Skin of body (tissue), 2 donors: ENCODE measurements around the gene UTS2B. TPM values are rescaled to one million over a fixed set of nuclear protein-coding genes. Genes with fewer than 3 reads are reported as not detected.

ENCODE experiments used
- DNase-seq: peaks from one replicate; lab custom pipeline; 2025; lab: John Stamatoyannopoulos, UW
- total RNA-seq: library from RNA; depleted of rRNA; stranded (reverse); fragments of >200 nt; gene quantifications from one replicate; pipeline ENCODE4 v1.2.3, GENCODE V29; 2014

Gene UTS2B
- total RNA-seq, 1 donor from 2014 or later = 0.39 TPM

DNA sequence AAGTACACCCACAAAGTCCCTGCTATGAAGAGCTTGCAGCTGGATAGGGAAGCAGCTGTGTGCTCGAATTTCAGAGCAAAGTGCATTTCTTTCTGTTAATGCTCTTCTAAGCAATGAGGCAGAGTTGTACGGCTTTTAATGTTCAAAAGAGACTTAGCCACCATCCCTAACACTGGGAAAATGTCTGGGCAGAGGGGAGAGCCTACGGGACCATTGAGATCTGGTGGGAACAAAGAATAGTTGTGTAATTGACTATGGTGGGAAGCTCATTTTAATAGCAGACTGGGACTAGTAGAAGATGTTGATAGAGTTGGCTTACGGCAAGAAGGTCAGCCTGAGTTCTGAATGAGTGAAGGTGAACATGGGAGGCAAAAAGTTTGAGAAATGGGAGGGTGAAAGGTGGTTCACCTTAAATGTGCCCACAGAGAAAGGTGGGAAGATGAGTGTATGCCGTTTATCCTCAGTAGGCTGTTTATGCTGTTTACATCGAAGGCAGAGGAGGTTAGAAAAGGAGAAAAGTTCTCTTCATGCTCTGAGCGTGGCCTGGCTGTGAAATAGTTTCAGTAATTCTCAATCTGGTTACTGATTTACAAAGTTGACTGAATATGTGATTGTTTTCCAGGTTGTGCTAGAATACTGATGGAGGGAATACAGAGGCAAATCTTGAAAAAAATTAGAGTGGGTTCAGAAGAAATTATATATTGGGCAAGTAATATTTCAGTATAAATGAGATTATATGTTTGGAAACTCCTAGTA is 22.9 kb upstream of the UTS2B start:
- DNase-seq = no peak

DNA sequence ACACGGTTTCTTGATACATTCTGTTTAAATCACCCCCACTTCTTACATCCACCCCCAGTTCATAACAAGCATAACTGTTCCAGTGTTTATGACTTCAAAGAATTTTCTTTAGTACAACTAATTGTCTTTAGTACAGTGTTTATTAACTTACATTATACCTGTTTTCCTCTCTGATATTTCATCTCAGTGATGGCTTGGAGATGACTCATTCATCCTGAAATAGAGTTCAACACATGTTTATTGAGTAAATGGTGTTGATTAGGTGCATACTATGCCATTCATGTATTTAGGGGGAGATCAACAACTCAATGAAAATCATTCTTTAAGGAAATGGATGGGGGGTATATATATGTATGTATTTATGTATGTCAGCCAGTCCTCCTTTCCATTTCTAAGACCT is 21.7 kb upstream of the UTS2B start:
- no peak for DNase-seq

DNA sequence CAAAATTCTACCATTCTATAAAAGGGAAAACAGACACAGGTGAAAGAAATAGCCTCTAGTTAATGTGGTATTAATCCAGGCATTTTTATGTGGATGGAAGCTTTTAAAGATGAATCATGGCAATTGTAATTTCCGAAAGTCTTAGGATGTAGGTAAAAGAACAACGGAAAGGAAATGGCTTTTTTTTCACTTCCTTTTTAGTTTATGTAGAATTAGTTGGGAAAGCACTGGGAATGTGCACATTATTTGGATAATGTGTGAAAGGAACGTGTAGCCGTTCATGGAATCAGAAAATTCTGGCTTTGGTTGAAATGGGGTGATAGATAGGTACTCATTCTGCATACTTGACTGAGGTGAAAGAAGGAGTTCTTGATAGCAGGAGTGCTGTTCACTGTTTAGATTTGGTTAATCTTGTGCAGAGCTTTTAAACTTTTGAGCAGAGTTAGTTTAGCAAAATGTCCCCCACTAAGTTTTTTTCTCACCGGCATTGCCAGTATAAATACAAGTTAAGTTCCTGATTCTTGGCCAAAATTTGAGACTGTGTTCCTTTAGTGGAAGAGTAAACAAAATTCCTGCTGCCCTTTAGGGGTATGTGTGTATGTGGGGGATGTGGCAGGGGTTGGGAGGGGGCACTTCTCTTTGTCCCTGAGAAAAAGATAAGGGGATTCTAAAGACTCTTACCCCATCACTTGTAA is 20.2 kb upstream of the UTS2B start:
- peak; percentile 7 for DNase-seq

DNA sequence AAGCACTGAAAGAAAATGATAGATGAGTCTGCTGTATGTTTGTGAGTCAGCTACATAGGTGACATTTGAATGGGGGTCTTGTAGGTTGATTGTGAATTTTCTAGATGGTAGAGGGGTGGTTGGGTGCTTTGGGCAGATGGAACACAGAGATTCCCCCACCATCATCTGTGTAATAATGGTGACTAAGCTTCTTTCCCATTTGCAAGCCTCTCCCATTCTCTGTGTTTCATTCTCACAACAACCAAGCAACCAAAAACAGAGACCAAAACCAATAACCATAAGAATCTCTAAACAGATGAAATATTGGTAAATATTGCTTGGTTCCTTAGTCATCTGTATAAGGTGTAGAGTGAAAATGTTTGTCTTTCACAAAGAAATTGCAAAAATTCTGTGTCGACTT is 17.8 kb upstream of the UTS2B start:
- no peak for DNase-seq

DNA sequence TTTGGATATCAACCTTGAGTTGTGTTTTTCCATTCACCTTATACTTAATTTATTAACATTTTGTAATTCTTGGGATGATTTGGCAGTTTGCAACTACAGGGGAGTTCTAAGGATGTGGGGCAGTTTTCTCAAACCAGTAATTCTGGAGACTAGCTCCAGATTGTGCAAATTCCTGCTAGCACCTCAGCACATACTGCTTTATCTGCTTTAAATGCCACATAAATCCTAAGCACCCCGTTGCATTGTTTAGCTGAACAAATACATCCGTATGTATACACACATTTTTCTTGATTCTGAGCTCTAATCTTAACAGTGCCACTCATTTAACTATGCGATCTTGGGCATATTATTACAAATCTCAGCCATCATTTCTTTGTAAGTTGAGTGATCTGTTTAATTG is 16.9 kb upstream of the UTS2B start:
- no peak for DNase-seq

DNA sequence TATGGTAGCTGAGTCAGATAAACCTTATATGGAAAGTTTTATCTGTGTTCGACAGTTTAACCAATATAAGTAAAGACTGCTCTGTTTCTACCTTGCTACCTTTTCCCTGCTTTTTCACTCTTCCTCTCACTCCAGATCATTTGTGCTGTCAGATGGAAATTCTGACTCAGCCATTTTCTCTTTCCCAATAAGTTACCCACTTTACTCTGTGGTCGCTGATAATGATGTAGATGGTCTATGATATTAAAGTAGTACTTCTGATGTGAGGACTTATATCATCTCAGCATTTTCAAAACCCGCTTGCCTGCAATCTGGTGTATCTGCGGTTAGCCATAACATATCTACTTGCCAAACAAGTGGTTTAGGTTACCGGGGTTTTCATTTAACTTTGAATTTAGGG is 15.0 kb upstream of the UTS2B start:
- DNase-seq = no peak

DNA sequence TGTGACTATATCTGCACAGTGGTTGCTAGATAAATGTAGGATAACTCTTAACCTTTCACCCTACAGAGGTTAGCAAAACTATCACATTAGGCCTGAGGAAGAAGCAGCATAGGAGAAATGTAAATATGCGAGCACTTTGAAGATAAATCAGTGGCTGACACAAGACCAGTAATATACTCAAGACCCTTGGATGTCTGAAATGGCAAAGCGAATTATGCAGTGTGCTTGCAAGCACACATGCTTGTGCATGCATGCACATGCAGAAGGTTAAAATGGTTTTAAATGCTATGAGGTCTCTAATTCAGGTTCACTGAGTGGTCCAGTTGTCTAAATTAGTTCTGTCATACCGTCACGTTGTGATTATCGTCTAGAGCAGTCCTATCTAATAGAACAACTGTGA is 13.6 kb upstream of the UTS2B start:
- no peak for DNase-seq

DNA sequence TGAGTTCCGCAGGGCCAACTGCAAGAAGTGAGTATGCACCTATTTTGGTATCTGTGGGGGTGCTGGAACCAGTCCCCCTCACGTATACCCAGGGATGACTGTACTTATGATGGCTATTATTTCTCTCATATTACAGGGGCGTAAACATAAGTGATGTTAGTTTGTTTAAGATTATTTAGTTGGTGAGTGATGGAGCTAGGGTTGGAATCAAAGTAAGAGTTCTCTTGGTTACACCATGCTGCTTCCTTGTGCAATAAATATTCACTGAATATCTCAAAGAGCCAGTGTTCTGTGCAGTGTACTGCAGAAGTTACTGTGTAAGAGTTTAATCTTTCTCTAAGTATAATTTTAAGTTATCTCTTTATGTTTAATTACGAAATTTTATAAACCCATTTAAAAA is 12.8 kb upstream of the UTS2B start:
- DNase-seq = no peak

DNA sequence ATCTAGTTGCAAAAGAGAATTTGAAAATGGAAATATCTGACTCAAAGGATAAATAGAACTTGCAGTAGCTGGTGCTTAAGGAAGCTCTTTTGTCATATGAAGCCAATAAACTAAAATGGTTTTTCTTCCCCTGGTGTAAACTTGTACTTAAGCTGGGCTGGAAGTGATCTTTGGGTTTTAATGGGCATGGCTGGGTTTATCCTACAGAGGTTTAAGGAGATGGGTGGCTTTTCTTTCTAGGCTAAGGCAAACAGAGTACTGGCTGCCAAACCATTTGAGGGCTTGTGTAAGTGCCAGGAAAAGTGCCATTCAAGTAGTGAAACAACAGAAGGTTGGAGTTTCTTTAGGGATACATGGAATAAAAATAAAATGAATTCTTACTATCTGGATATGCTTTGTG is 12.1 kb upstream of the UTS2B start:
- DNase-seq = no peak

DNA sequence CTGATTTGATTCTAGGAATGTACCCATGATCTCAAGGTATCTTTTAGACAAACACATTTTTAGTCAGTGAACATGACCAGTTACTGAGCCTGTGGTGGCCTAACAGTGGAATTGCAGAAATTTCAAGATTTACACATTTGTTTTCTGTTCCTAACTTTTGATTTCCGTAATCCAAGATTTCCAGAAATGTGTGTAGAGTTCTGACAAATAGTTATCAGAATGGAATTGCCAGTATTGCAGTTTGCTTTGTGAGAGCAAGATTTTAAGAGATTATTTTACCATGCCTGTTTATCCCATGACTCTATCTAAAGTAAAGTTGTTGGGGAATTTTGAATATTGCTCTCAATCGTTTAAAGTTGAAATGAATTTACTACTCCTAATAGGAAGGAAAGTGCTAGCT is 11.7 kb upstream of the UTS2B start:
- DNase-seq = no peak

DNA sequence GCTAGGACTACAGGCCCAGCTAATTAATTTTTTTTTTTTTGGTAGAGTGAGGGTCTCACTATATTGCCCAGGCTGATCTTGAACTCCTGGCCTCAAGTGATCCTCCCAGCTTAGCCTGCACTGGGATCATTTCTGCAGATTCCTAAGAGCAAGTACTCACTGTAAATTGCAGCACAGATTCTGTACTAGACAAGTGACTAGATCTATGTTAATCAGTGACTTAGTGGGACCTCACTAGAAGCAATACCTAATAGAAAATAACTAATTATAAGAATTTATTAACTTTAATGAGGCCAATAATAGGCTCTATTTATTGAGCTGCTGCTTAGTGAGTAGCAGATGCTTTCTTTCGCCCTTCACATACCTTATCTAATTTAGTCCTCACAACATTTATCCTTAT is 10.6 kb upstream of the UTS2B start:
- no peak for DNase-seq

DNA sequence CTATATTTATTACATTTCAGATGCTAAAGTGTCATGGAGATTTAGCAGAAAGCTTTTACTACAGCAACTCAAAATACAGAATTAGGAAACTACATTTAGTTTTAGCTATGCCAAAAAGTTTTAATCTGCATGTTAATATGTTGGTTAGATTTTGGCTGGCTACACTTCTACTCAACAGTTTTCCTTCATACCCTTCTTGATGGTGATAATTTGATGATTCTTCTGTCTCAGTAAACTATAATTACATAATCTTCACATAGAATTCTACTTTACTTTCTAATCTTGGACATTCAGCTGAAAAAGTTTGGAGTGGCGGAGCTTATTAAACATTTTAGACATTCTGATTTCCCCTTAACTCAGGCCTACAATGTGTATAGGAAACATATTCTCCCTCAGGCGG is 10.0 kb upstream of the UTS2B start:
- no peak for DNase-seq

DNA sequence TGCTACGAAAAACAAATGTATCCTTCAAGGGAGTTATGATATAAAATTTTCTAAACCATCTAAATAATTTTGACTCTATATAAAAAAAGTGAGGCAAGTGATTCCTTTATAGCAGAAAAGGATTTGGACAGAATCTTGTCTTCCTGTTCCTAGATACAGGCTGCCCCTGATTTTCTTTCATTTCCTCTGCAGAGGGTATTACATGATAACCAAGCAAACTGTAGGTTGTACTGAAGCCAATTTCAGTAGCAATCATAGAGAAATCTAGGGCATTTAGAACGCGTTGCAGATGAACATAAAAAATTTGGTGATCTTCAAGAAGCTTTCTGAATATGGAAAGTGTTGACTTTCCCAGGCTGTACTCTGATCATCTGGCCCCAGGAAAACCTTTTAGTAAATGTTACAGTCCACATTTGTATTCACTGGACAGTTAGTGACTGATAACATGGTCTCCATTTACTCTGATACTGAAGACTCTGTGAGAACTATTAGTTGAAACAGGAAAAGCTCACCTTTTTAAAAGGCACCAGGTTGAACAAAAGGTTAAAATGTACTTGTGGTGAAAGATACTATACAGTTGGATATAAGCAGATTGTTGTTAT is 9.1 kb upstream of the UTS2B start:
- no peak for DNase-seq

DNA sequence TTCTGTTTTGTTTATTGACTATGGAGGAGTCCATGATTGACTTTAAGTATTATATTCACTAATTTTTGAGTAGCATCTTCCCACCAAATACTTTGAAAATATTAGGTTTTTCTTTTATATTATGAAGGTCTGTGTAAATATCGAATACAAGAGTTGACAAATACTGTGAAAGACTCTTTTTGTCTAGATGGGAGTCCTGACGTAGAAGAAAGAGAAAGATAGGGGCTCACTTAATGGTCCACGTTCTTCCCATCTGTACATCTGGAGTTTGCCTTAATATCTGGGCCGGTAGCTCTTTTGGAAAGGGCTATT is 7.8 kb upstream of the UTS2B start:
- DNase-seq = no peak

DNA sequence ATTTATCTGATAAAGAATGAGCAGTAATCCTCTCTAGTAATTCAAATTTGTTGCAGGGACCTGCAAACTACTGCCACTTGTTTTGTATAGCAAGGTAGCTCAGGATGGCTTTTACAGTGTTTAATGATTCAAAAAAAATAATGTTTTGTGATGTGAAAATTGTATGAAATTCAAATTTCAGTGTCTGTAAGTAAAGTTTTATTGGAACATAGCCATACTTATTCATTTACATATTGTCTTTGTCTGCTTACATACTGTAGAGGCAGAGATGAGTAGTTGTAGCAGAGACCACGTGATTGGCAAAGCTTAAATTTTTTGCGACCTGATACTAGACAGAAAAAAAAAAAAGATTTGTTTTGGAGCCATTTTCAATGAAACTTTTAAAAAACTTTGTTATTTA is 6.5 kb upstream of the UTS2B start:
- DNase-seq = no peak

DNA sequence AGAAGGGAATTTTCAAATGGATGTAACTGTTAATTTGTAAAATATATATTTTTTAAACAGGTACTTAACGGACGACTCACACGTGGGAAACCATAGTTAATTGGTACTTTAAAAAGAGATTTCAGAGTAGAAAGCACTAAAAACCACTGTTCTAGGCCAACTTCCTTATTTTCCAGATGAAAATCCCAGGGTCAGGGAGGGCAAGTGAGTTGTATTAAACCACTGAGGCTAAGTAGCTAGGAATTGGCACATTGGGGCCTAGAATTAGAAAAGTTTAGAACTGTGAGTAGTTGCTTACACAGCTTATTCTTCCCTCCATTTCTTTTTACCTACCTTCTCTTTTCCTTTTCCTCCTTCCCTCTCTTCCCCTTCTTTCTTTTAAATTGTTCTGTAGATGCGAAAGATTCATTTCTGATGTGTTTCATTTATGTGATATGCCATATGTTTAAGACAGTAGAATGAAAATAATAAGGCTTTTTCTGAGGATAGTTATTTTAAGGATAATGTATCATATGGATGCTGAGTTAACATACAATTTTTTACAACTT is 4.1 kb upstream of the UTS2B start:
- no peak for DNase-seq

DNA sequence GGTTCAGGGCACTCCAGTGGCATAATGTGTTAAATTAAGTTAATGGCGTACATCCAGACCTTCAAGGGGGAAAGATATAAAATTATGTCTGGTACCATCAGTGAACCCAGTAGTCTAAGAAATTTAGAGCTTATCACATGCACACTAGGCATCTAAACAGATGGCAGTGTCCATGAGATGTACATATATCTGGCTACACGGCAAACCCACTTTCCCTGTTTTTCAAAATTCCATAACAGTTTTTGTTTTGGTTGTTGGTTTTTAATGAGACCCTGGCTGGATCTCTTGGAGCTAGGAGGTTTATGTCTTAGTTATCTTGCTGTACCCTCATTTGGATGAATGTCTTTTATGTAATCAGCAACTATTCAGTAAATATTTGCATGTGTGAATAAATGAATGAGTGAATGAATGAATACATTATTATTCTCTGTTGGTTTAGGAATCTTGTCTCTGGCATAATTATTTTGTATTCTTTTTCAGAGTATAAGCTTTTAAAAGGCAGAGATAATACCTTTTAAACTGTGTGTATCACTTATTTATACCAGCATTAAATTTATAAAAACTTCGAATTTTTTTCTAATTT is 3.1 kb upstream of the UTS2B start:
- DNase-seq = no peak

DNA sequence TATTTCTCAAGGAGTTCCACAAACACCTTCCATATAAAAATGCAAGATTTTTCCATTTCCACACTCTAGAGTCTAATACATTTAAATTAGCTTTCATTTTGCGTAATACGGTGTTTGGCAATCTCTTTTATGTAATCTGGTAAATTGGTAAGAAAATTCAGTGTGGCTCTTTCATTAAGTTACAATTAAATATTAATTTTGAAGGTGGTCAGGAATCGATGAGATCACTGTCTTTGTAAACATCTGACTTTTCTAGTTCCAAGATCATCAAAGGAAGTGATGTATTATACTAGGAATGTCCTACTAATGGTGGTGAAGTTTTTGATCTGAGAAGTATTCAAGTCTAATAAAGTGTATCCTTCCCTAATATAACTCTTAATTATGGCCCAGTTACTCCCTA is 1.1 kb upstream of the UTS2B start:
- DNase-seq = no peak

DNA sequence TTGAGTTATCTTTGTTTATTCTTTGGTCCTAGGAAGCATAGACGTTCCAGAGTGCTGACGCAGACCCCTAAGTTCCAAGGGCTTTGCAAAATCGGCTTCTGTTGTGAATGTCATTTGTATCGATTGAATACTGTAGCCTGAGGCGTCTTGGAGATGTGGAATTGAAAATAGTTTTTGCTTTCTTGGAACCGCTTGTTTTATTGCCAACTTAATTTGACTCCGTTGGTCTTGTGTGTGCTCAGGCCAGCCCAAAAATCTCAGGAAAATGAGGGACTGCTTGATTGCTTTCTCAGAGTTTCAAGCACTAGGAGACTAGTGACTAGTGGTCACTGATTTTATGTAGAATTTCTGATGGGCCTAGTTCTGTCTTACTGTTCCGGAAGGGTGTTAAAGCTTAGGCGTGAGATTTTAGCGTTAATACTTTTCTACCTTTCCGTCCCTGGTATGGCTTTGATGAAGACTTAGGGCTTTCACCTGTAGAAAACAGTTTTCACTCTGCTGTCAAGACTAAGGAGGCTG is 263 bp upstream of the UTS2B start:
- DNase-seq = peak; percentile 38

DNA sequence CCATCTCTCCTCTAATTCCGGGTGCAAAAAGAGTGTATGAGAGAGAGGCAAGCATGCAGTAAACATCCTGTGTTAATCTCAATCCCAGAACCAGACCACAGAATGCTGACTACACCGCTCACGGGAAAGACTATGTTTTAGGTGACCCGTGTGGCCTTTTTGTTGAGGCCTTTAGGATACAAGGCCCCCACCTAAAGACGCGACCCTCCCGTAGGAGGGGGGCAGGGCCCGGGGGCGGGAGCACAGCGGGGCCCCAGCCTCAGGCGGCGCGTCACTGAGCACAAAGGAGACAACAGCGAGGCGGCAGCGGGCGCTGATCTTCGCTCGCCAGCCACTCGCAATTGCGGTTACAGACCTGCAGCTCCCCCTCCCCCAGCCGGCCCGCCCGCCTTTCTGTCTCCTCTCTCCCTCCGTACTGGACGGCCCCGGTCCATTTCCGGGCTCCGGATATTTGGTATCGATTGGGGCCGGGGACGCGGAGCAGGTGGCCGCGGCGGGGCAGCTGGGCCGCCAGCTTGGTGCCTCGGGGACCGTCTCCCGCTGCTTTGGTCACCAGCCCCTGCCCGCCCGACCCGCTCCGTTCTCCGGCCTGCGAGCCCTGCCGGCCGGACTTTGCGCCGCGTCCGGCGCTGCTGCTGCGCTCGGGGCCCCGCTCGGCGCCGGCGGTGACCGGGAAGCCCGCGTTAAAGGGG is 1.2 kb downstream of the UTS2B start, which contains the start of gene CCDC50:
CCDC50 (plus strand) TSS at position 433 of the 692 bp plus-strand sequence. CDS start 281 bp downstream, outside the sequence.
- DNase-seq = peak; percentile 61

DNA sequence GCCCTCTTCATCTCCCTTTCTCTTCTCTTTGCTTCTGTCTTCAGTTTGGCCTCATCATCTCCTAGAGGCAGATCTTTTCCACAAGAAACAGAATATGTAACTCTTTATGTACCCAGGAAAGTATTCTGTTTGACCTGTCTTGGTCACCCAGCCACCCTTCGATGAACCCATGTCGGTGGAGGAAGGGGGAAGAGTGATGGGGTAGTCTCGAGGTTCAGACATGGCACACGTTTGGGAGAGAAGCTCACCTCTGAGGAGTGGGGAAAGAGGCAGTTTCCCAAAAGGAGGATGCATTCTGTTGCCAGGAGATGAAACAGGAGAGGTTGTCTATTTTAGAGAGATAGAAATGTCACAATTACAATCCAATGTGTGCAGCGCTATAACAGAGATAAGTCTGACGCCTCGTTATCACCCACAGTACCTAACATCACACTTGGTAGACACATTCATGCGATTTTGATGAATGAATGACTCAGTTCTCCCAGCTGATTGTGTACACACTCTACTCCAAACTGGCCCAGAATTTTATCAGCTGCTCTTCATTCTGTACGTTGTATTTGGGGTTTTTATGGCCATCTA is 1.9 kb downstream of the UTS2B start:
- DNase-seq = no peak
